DND-41 (cell line): ENCODE results near the gene GPR63.

ENCODE experiments used
- ATAC-seq: fragments of 200-7000 bp; cut with Tn5 transposase; 3 replicates; pipeline ENCODE4 v1.9.1; 2021; ENCODE audit warnings: low read depth; ENCODE audit not compliant: insufficient read depth
- DNase-seq: peaks from one replicate; pipeline ENCODE4 v3.0.0-alpha.2; 2020
- H2AFZ ChIP-seq: 2 replicates; pipeline ENCODE4 v1.6.0; 2012; ENCODE audit warnings: low read depth, low read length
- H3K27ac ChIP-seq: 2 replicates; pipeline ENCODE4 v1.5.1; 2012; ENCODE audit warnings: low read length, inconsistent platforms
- H3K27me3 ChIP-seq: fragments of 200-600 bp; sonication (generic); 2 replicates; pipeline ENCODE4 v1.6.0; 2012; ENCODE audit warnings: low read length, mild to moderate bottlenecking, inconsistent platforms; ENCODE audit not compliant: insufficient read depth, poor library complexity
- H3K36me3 ChIP-seq: 2 replicates; pipeline ENCODE4 v1.5.1; 2012; ENCODE audit warnings: low read length, inconsistent platforms; ENCODE audit not compliant: insufficient read depth
- H3K4me1 ChIP-seq: 2 replicates; pipeline ENCODE4 v1.5.1; 2012; ENCODE audit warnings: mild to moderate bottlenecking, low read length; ENCODE audit not compliant: insufficient read depth
- H3K4me2 ChIP-seq: 2 replicates; pipeline ENCODE4 v1.6.0; 2012; ENCODE audit warnings: mild to moderate bottlenecking, moderate library complexity, low read length, inconsistent platforms; ENCODE audit not compliant: insufficient read depth
- H3K4me3 ChIP-seq, 2 experiments: fragments of 200-600 bp in 1 of 2; shearing (Covaris generic) in 1 of 2; 2 replicates each; pipeline ENCODE4 v1.5.1; 2012 to 2016; ENCODE audit warnings: inconsistent platforms in 2 of 2, low read length in 2 of 2, mild to moderate bottlenecking in 2 of 2, low read depth in 1 of 2, moderate library complexity in 1 of 2
- H3K79me2 ChIP-seq: 2 replicates; pipeline ENCODE4 v1.6.0; 2012; ENCODE audit warnings: low read length, inconsistent platforms; ENCODE audit not compliant: insufficient read depth
- H3K9ac ChIP-seq: 2 replicates; pipeline ENCODE4 v1.6.0; 2012; ENCODE audit warnings: low read depth, mild to moderate bottlenecking, inconsistent platforms, low read length, moderate library complexity
- H3K9me3 ChIP-seq: 2 replicates; pipeline ENCODE4 v1.5.1; 2012; ENCODE audit warnings: low read length, moderate library complexity, mild to moderate bottlenecking, inconsistent platforms; ENCODE audit not compliant: insufficient read depth, severe bottlenecking
- H4K20me1 ChIP-seq: 2 replicates; pipeline ENCODE4 v1.6.0; 2012; ENCODE audit warnings: low read length; ENCODE audit not compliant: insufficient read depth
- CTCF ChIP-seq: IDR thresholded peaks from 2 replicates; pipeline ENCODE4 v1.5.1; 2012; ENCODE audit warnings: borderline replicate concordance, low read length, moderate library complexity, mild to moderate bottlenecking; ENCODE audit not compliant: poor library complexity, severe bottlenecking; ENCODE audit errors: extremely low read depth
- EZH2 ChIP-seq: IDR thresholded peaks from 3 replicates; pipeline ENCODE4 v1.6.1; 2012; ENCODE audit warnings: borderline replicate concordance, low read depth, mild to moderate bottlenecking, moderate library complexity, low read length, inconsistent platforms; ENCODE audit not compliant: severe bottlenecking

Gene GPR63

GRCh38 chr6:96834070-96834469 is 3.2 kb downstream of the GPR63 start:
- Histone ChIP-seq H3K4me1 (peaks cover 28% of the 10 kb centered on the region), H3K79me2 (peaks cover 39% of the 10 kb centered on the region), H4K20me1 (no peaks in the 10 kb centered on the region), H3K4me2 (peak overlapping the region; percentile 76; the same call in 1 of the 2 replicates), H3K4me3 (no peak overlapping the region), H3K27ac (no peak overlapping the region), H2AFZ (no peak overlapping the region), H3K9ac (no peak overlapping the region), H3K27me3 (peaks cover 4% of the 10 kb centered on the region), H3K9me3 (no peaks in the 10 kb centered on the region), H3K36me3 (peaks cover 10% of the 10 kb centered on the region)
- ATAC-seq = no peak
- TF ChIP-seq CTCF = no peak
- no peak for TF ChIP-seq EZH2
- DNase-seq = no peak

GRCh38 chr6:96832780-96833179 is 4.5 kb downstream of the GPR63 start:
- peaks cover 16% of the 10 kb centered on the region for H3K36me3 ChIP-seq
- H2AFZ ChIP-seq = no peak overlapping the region
- H3K4me3 ChIP-seq = no peak overlapping the region
- H3K27me3 ChIP-seq = no peaks in the 10 kb centered on the region
- peaks cover 26% of the 10 kb centered on the region for H3K4me1 ChIP-seq
- TF ChIP-seq CTCF (no peak), EZH2 (no peak)
- no peak overlapping the region for H3K4me2 ChIP-seq
- H3K79me2 ChIP-seq = peaks cover 40% of the 10 kb centered on the region
- no peak overlapping the region for H3K9ac ChIP-seq
- ATAC-seq (no peak), DNase-seq (no peak)
- H3K9me3 ChIP-seq = no peaks in the 10 kb centered on the region
- no peaks in the 10 kb centered on the region for H4K20me1 ChIP-seq
- H3K27ac ChIP-seq = no peak overlapping the region

- H3K4me2 ChIP-seq = no peak overlapping the region
- H2AFZ ChIP-seq = no peak overlapping the region
- no peak overlapping the region for H3K27ac ChIP-seq
- peaks cover 8% of the 10 kb centered on the region; the same call in 1 of the 2 replicates for H3K4me1 ChIP-seq
- ATAC-seq (peak; percentile 59; the same call in 1 of the 3 replicates), DNase-seq (no peak)
- H3K4me3 ChIP-seq = no peak overlapping the region
- TF ChIP-seq CTCF = no peak
- TF ChIP-seq EZH2 = no peak
- no peaks in the 10 kb centered on the region for H3K9me3 ChIP-seq
- no peak overlapping the region for H3K9ac ChIP-seq
- H4K20me1 ChIP-seq = no peaks in the 10 kb centered on the region
- no peaks in the 10 kb centered on the region for H3K27me3 ChIP-seq
- peaks cover 3% of the 10 kb centered on the region; the same call in 1 of the 2 replicates for H3K79me2 ChIP-seq
- peaks cover 26% of the 10 kb centered on the region for H3K36me3 ChIP-seq
These were observed 10.4 kb downstream of the GPR63 start for GRCh38 chr6:96826865-96827264.

- Histone ChIP-seq H3K9ac (no peak overlapping the region), H3K27me3 (no peaks in the 10 kb centered on the region), H3K79me2 (peaks cover 3% of the 10 kb centered on the region; the same call in 1 of the 2 replicates)
These were observed 13.5 kb downstream of the GPR63 start for GRCh38 chr6:96823743-96824142.

More at GRCh38 chr6:96823743-96824142, 13.5 kb downstream of the GPR63 start:
- H2AFZ ChIP-seq = no peak overlapping the region
- H4K20me1 ChIP-seq = no peaks in the 10 kb centered on the region
- ATAC-seq = no peak
- H3K9me3 ChIP-seq = no peaks in the 10 kb centered on the region
- H3K27ac ChIP-seq = no peak overlapping the region
- DNase-seq = no peak
- TF ChIP-seq CTCF = no peak
- TF ChIP-seq EZH2 = no peak
- no peak overlapping the region for H3K4me2 ChIP-seq
- H3K36me3 ChIP-seq = peaks cover 14% of the 10 kb centered on the region; the same call in 1 of the 2 replicates
- H3K4me1 ChIP-seq = peaks cover 8% of the 10 kb centered on the region; the same call in 1 of the 2 replicates
- no peak overlapping the region for H3K4me3 ChIP-seq
